Middle frontal gyrus (tissue), 1 donor: ENCODE data around the gene F8.
A peak's percentile ranks its signal among the peaks of the same experiment; 100 is the strongest.
"Not testable (repeated sequence)": the region's sequence is repeated elsewhere in the genome, so short reads cannot be mapped to it uniquely, and the experiment has no call there.

Source experiments
- DNase-seq: peaks from one replicate; pipeline ENCODE4 v3.0.0-alpha.2; 2015; ENCODE audit warnings: low spot score; ENCODE audit errors: extremely low spot score

F8 gene

GRCh38 chrX:154986826-154987575, 35.5 kb downstream of the F8 start:
- DNase-seq = no peak

- DNase-seq = no peak
Observed at GRCh38 chrX:154981116-154981411, 41.5 kb downstream of the F8 start.

- peak; percentile 9 for DNase-seq
Observed at GRCh38 chrX:154980330-154981115, 42.0 kb downstream of the F8 start.

GRCh38 chrX:154979629-154980028, 42.9 kb downstream of the F8 start:
- no peak for DNase-seq

- DNase-seq = no peak
Observed at GRCh38 chrX:154968353-154968752, 54.2 kb downstream of the F8 start.

GRCh38 chrX:154967603-154968002, 54.9 kb downstream of the F8 start:
- DNase-seq = no peak

GRCh38 chrX:154961947-154962346, 60.6 kb downstream of the F8 start:
- DNase-seq = no peak

- not testable (repeated sequence) for DNase-seq
Observed at GRCh38 chrX:154955799-154956198, 66.7 kb downstream of the F8 start.

GRCh38 chrX:154939265-154939664, 83.3 kb downstream of the F8 start:
- not testable (repeated sequence) for DNase-seq

GRCh38 chrX:154924771-154925170, 97.8 kb downstream of the F8 start:
- not testable (repeated sequence) for DNase-seq

- no peak for DNase-seq
Observed at GRCh38 chrX:154918060-154918483, 104.5 kb downstream of the F8 start.

- DNase-seq = no peak
Observed at GRCh38 chrX:154914052-154914451, 108.5 kb downstream of the F8 start.

GRCh38 chrX:154910528-154910927, 112.0 kb downstream of the F8 start:
- not testable (repeated sequence) for DNase-seq

GRCh38 chrX:154910048-154910447, 112.5 kb downstream of the F8 start:
- not testable (repeated sequence) for DNase-seq

GRCh38 chrX:154908821-154909220, 113.7 kb downstream of the F8 start:
- no peak for DNase-seq

- no peak for DNase-seq
Observed at GRCh38 chrX:154902408-154902807, 120.1 kb downstream of the F8 start.

GRCh38 chrX:154900323-154900722, 122.2 kb downstream of the F8 start:
- no peak for DNase-seq

- no peak for DNase-seq
Observed at GRCh38 chrX:154892296-154892695, 130.2 kb downstream of the F8 start.

- no peak for DNase-seq
Observed at GRCh38 chrX:154890990-154891639, 131.4 kb downstream of the F8 start.

GRCh38 chrX:154886789-154887221, 135.7 kb downstream of the F8 start:
- not testable (repeated sequence) for DNase-seq

GRCh38 chrX:154886069-154886788, 136.3 kb downstream of the F8 start, which contains the start of gene F8A1:
TSS of gene F8A1 (plus strand) at chrX:154886355. CDS start at chrX:154886375, 20 bp downstream.
- DNase-seq = not testable (repeated sequence)
